Neuronal stem cell (in vitro differentiated cells): ENCODE data around the gene UFD1.
A peak's percentile ranks its signal among the peaks of the same experiment; 100 is the strongest.

Source experiments
- DNase-seq: peaks from one replicate; pipeline ENCODE4 v3.0.0-alpha.2; 2013; ENCODE audit warnings: low spot score
- H2AFZ ChIP-seq: one replicate; pipeline ENCODE4 v1.6.1; 2013; ENCODE audit warnings: mild to moderate bottlenecking, low read length, inconsistent platforms
- H2AK5ac ChIP-seq: 2 replicates; pipeline ENCODE4 v1.6.1; 2013; ENCODE audit warnings: low read depth, mild to moderate bottlenecking, inconsistent platforms, low read length, moderate library complexity, mixed read lengths
- H2BK120ac ChIP-seq: 2 replicates; pipeline ENCODE4 v1.6.1; 2013; ENCODE audit warnings: low read depth, mild to moderate bottlenecking, inconsistent platforms, low read length, moderate library complexity, mixed read lengths
- H2BK12ac ChIP-seq: one replicate; pipeline ENCODE4 v1.6.1; 2013; ENCODE audit warnings: low read length, inconsistent platforms
- H2BK15ac ChIP-seq: 2 replicates; pipeline ENCODE4 v1.6.1; 2013; ENCODE audit warnings: mild to moderate bottlenecking, low read length, inconsistent platforms, mixed read lengths
- H2BK5ac ChIP-seq: one replicate; pipeline ENCODE4 v1.6.1; 2013; ENCODE audit warnings: inconsistent platforms, mild to moderate bottlenecking, low read length, moderate library complexity
- H3K14ac ChIP-seq: one replicate; pipeline ENCODE4 v1.6.1; 2013; ENCODE audit warnings: low read length, inconsistent platforms
- H3K18ac ChIP-seq: 2 replicates; pipeline ENCODE4 v1.6.1; 2013; ENCODE audit warnings: low read length, inconsistent platforms
- H3K23ac ChIP-seq: 2 replicates; pipeline ENCODE4 v1.6.1; 2013; ENCODE audit warnings: low read depth, mild to moderate bottlenecking, mixed read lengths, low read length, inconsistent platforms; ENCODE audit not compliant: poor library complexity
- H3K27ac ChIP-seq: replicated peaks from 3 replicates; pipeline ENCODE4 v1.5.1; 2013; ENCODE audit warnings: low read length, inconsistent platforms
- H3K27me3 ChIP-seq, 3 experiments: 2 replicates each; pipeline ENCODE4 v1.6.1; 2013; ENCODE audit warnings: low read length in 3 of 3, mild to moderate bottlenecking in 2 of 3, inconsistent platforms in 1 of 3, low read depth in 1 of 3, mixed read lengths in 1 of 3, moderate library complexity in 1 of 3; ENCODE audit not compliant: control insufficient read depth in 3 of 3, insufficient read depth in 3 of 3
- H3K36me3 ChIP-seq, 2 donors: replicated peaks in 1 of 2; 2 replicates each; pipeline ENCODE4 v1.6.1; 2013; ENCODE audit warnings: low read length in 2 of 2; ENCODE audit not compliant: control insufficient read depth in 2 of 2, insufficient read depth in 2 of 2
- H3K4ac ChIP-seq: 2 replicates; pipeline ENCODE4 v1.6.1; 2013; ENCODE audit warnings: inconsistent platforms, mild to moderate bottlenecking, low read length, moderate library complexity
- H3K4me1 ChIP-seq, 2 donors: 1 replicate in 1 of 2; 2 replicates in 1 of 2; pipeline ENCODE4 v1.6.1; 2013; ENCODE audit warnings: low read length in 2 of 2, low read depth in 1 of 2; ENCODE audit not compliant: control insufficient read depth in 2 of 2, insufficient read depth in 1 of 2
- H3K4me2 ChIP-seq: one replicate; pipeline ENCODE4 v1.6.1; 2013; ENCODE audit warnings: mild to moderate bottlenecking, low read length, inconsistent platforms; ENCODE audit not compliant: insufficient read depth, poor library complexity, severe bottlenecking
- H3K4me3 ChIP-seq, 2 donors: 2 replicates each; pipeline ENCODE4 v1.5.1; 2013; ENCODE audit warnings: low read length in 2 of 2, mild to moderate bottlenecking in 2 of 2, inconsistent platforms in 1 of 2, moderate library complexity in 1 of 2
- H3K79me1 ChIP-seq: one replicate; pipeline ENCODE4 v1.6.1; 2013; ENCODE audit warnings: low read depth, mild to moderate bottlenecking, inconsistent platforms, low read length, moderate library complexity
- H3K9ac ChIP-seq: one replicate; pipeline ENCODE4 v1.6.1; 2013; ENCODE audit warnings: mild to moderate bottlenecking, low read depth, low read length, inconsistent platforms; ENCODE audit not compliant: poor library complexity
- H3K9me3 ChIP-seq, 2 donors: replicated peaks in 1 of 2; 2 replicates each; pipeline versions ENCODE3 to v1.6.1; 2013; ENCODE audit warnings: low read length in 2 of 2, mild to moderate bottlenecking in 2 of 2, inconsistent platforms in 1 of 2, low read depth in 1 of 2, mixed read lengths in 1 of 2, moderate library complexity in 1 of 2; ENCODE audit not compliant: control insufficient read depth in 2 of 2, insufficient read depth in 1 of 2
- H4K8ac ChIP-seq: one replicate; pipeline ENCODE4 v1.6.1; 2013; ENCODE audit warnings: low read depth, mild to moderate bottlenecking, inconsistent platforms, low read length, moderate library complexity
- H4K91ac ChIP-seq: one replicate; pipeline ENCODE4 v1.6.1; 2013; ENCODE audit warnings: low read length, low read depth, mild to moderate bottlenecking, inconsistent platforms; ENCODE audit not compliant: poor library complexity
- WGBS, 2 donors: extraction: QIAGEN DNeasy Blood & Tissue Kit; methylation state at CpG; one replicate each; pipeline ENCODE4 v1.1.7; 2013; ENCODE audit warnings: missing lambda C conversion rate in 2 of 2, mixed read lengths in 1 of 2; ENCODE audit not compliant: insufficient read length in 2 of 2, insufficient replicate concordance in 1 of 2; ENCODE audit errors: extremely low coverage in 2 of 2; 5-methylcytosine and 5-hydroxymethylcytosine counted together

The UFD1 gene

GRCh38 chr22:19516378-19517170 is 37.6 kb upstream of the UFD1 start:
- Histone ChIP-seq H2AFZ (no peak overlapping the region), H3K14ac (no peak overlapping the region), H4K8ac (no peak overlapping the region), H2AK5ac (no peak overlapping the region), H3K79me1 (no peaks in the 10 kb centered on the region), H3K4ac (no peak overlapping the region), H3K9ac (no peak overlapping the region), H3K36me3 (peaks cover 22 to 85% of the 10 kb centered on the region in 2 donors), H3K4me3 (no peak overlapping the region), H2BK120ac (peak overlapping the region; percentile 17), H4K91ac (no peak overlapping the region), H3K27me3 (no peaks in the 10 kb centered on the region), H2BK15ac (no peak overlapping the region), H3K9me3 (peaks cover 0 to 9% of the 10 kb centered on the region in 2 donors), H3K18ac (no peak overlapping the region), H2BK5ac (no peak overlapping the region), H2BK12ac (no peak overlapping the region), H3K4me1 (peaks cover 0 to 7% of the 10 kb centered on the region in 2 donors), H3K4me2 (no peak overlapping the region), H3K27ac (no peak overlapping the region), H3K23ac (peak overlapping the region; percentile 62)
- DNase-seq: no peak
- no CpG with 5 or more reads among the region's 19 CpGs for WGBS, 2 donors

- Histone ChIP-seq H3K18ac (no peak overlapping the region), H2BK5ac (no peak overlapping the region), H2BK120ac (peak overlapping the region; percentile 17), H3K36me3 (peaks cover 20 to 87% of the 10 kb centered on the region in 2 donors), H3K4ac (no peak overlapping the region), H3K14ac (no peak overlapping the region), H3K9ac (peak overlapping the region; percentile 35), H3K4me1 (peaks cover 0 to 7% of the 10 kb centered on the region in 2 donors), H2BK15ac (peak overlapping the region; percentile 6), H4K8ac (no peak overlapping the region), H2AK5ac (no peak overlapping the region), H4K91ac (no peak overlapping the region), H3K27ac (no peak overlapping the region), H2AFZ (no peak overlapping the region), H3K23ac (peak overlapping the region; percentile 62), H2BK12ac (no peak overlapping the region), H3K4me3 (no peak overlapping the region), H3K79me1 (no peaks in the 10 kb centered on the region), H3K9me3 (peaks cover 0 to 9% of the 10 kb centered on the region in 2 donors), H3K4me2 (no peak overlapping the region), H3K27me3 (no peaks in the 10 kb centered on the region)
- DNase-seq: no peak
- WGBS, 2 donors: no CpG with 5 or more reads among the region's 12 CpGs
Measured at GRCh38 chr22:19515654-19516377, 36.8 kb upstream of the UFD1 start.

- DNase-seq: no peak
- Histone ChIP-seq H2AFZ (no peak overlapping the region), H4K8ac (no peak overlapping the region), H3K23ac (no peak overlapping the region), H2AK5ac (no peak overlapping the region), H3K9me3 (peaks cover 0 to 9% of the 10 kb centered on the region in 2 donors), H3K27ac (no peak overlapping the region), H3K14ac (no peak overlapping the region), H3K4me2 (no peak overlapping the region), H2BK5ac (no peak overlapping the region), H2BK15ac (no peak overlapping the region), H4K91ac (no peak overlapping the region), H2BK120ac (no peak overlapping the region), H3K79me1 (no peaks in the 10 kb centered on the region), H3K4me1 (peaks cover 0 to 7% of the 10 kb centered on the region in 2 donors), H3K18ac (no peak overlapping the region), H2BK12ac (no peak overlapping the region), H3K4ac (no peak overlapping the region), H3K27me3 (no peaks in the 10 kb centered on the region), H3K4me3 (peak overlapping the region in 1 of 2 donors; percentile 25), H3K36me3 (peaks cover 21 to 91% of the 10 kb centered on the region in 2 donors), H3K9ac (no peak overlapping the region)
- no CpG with 5 or more reads among the region's 14 CpGs for WGBS, 2 donors
Measured at GRCh38 chr22:19514831-19515565, 36.0 kb upstream of the UFD1 start.
